ENCODE data around the gene SMAD4.
A peak's percentile ranks its signal among the peaks of the same experiment; 100 is the strongest.
"Not testable (repeated sequence)": the region's sequence is repeated elsewhere in the genome, so short reads cannot be mapped to it uniquely, and the experiment has no call there.

Gene SMAD4

DNA sequence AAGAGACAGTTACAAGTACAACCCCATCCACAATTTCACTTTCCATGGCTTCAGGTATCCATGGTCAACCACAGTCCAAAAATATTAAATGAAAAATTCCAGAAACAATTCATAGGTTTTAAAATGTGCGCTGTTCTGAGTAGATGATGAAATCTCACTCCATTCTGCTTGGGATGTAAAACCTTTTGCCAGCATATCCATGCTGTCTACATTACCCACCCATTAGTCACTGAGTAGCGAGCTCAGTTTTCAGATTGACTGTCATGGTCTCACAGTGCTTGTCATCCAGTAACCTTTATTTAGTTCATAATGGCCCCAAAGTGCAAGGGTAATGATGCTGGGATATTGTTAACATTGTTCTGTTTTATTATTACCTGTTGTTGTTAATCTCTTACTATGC, 40.5 kb downstream of the SMAD4 start:
- DNase-seq (no peak), ATAC-seq (peak; percentile 88)

DNA sequence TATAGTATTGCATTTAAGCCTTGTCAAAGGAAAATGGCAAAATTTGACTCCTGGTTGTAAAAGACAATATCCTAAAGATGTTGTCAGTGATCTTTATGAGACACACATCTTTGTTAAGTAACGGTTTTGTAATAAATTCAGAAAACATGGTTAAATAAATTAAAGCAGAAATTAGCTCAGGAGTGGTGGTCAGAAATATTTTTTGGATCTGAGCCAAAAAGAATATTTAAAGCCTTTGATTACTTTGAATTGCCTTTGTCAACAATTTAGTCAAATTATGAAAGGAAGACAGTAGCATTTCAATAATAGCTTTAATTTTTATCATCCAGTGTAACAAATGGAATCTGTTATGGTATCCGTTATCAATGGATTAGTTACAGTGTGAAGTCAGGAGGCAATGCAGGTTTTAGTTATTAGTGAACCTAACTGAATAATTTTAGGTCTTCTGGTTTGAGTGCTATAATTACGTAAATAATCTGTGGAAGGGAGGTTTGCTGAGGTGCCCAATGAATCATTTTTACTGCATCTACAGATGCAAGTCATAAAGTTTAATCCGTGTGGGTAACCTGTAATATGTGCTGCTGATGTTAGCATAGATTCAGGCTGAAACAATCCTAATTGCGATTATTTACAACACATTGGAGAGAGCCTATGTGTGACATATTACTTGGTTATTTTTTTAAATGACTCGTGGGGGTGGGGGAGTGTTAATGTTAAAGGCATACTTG, 42.7 kb downstream of the SMAD4 start:
- DNase-seq = no peak
- no peak for ATAC-seq

DNA sequence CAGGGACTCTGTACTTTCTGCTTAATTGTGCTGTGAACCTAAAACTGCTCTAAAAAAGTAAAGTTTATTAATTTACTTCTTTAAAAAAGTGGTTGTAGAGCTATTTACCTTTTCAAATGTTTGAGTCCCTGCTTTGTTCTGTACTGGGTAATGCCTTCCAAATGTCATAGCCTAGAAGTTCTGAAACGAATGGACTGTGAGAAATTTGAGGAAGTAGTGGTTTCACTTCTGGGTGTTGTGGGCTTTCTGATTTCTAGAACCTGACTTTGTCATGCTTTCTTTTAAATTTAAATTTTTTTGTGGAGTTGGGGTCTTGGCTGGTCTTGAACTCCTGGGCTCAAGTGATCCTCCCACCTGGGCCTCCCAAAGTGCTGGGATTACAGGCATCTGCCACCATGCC, 44.6 kb downstream of the SMAD4 start:
- ATAC-seq (no peak), DNase-seq (no peak)

GRCh38 chr18:51076503-51076902, 46.5 kb downstream of the SMAD4 start:
- DNase-seq (no peak), ATAC-seq (no peak)

DNA sequence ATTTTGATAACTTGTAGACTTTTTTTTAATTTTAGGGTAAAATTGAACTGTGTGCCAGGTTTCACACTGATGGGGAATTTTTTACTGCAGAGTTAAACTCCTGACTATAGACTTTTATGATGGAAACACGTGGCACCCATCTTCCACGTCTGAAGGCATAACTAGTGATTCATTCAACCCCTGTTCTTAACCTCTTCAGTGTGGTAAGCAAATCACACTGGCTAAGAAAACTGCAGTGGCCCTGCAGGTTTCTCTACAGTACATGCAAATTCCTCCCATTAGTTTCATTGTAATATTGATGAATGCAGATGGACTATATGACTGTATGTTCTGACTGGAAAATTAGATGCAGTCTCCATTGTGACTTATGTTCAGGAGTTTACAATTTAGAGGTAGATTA, 47.2 kb downstream of the SMAD4 start:
- DNase-seq (no peak), ATAC-seq (peak; percentile 46)

GRCh38 chr18:51078026-51078425, 48.0 kb downstream of the SMAD4 start:
- DNase-seq (no peak), ATAC-seq (no peak)

GRCh38 chr18:51082571-51083267, 52.7 kb downstream of the SMAD4 start:
- DNase-seq (no peak), ATAC-seq (peak; percentile 82)

DNA sequence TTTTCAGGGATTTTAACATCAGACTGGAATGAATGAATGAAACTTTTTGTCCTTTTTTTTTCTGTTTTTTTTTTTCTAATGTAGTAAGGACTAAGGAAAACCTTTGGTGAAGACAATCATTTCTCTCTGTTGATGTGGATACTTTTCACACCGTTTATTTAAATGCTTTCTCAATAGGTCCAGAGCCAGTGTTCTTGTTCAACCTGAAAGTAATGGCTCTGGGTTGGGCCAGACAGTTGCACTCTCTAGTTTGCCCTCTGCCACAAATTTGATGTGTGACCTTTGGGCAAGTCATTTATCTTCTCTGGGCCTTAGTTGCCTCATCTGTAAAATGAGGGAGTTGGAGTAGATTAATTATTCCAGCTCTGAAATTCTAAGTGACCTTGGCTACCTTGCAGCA, 53.4 kb downstream of the SMAD4 start:
- ATAC-seq (peak; percentile 42), DNase-seq (no peak)

GRCh38 chr18:51088410-51088809, 58.4 kb downstream of the SMAD4 start:
- ATAC-seq = no peak
- DNase-seq = no peak

- ATAC-seq = no peak
- DNase-seq = no peak
Observed at GRCh38 chr18:51089691-51090090, 59.7 kb downstream of the SMAD4 start.

DNA sequence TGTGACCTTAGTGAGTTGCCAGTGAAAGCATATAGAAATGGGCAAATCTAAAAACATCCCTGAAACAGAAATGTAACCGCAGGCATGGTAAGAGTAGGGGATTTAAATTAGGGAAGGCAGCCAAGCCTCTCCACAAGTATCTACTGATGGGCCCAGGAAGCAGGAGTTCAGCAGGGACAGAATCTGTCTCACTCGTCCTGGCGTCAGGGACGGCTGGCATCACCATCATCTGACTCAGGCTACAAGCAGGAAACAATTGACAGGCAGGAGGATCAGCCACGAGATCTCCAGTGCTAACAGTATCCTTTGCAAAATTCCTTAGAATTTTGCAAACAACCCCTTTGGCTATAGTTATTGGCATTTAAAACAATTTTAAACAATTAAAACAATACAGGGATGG, 61.3 kb downstream of the SMAD4 start:
- DNase-seq = no peak

GRCh38 chr18:51092117-51092516, 62.1 kb downstream of the SMAD4 start:
- no peak for DNase-seq
- ATAC-seq = no peak

More for the DNA sequence above, 61.3 kb downstream of the SMAD4 start:
- ATAC-seq = no peak

- not testable (repeated sequence) for ATAC-seq, DNase-seq
Observed at GRCh38 chr18:51092967-51093366, 63.0 kb downstream of the SMAD4 start.

DNA sequence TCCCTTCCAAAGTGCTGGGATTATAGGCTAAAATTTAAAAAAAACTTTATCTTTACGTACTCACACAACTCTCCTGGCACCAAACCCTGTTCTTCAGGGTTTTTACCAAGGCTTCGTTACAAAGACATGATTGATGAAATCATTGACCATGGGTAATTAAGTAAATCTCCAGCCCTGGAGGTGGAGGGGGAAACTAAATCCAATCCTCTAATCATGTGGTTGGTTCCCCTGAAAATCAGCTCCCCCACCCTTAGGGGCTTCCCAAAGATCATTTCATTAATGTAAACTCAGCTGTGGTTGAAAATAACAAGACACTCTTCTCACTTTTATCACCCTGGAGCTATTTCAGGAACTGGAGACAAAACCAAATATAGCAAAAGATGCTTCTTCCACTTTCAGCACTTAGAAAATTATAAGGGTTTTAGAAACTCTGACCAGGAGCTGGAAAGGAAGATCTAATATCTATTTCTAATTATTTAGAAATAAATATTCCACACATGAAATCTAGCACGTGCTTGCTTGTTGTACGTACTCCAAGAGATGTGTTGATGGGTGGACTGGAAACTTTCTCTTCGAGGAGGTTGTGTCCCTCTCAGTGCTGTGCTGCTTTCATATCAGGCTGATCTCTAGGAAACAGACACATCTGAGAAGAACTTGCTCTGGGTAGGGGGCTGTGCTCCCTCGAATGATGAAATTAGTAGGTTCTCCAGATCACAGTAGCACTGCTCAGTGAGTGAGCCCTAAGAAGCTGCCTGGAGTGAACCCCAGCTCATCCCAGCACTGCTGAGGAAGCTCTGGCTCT, 67.2 kb downstream of the SMAD4 start:
- ATAC-seq (no peak), DNase-seq (no peak)

DNA sequence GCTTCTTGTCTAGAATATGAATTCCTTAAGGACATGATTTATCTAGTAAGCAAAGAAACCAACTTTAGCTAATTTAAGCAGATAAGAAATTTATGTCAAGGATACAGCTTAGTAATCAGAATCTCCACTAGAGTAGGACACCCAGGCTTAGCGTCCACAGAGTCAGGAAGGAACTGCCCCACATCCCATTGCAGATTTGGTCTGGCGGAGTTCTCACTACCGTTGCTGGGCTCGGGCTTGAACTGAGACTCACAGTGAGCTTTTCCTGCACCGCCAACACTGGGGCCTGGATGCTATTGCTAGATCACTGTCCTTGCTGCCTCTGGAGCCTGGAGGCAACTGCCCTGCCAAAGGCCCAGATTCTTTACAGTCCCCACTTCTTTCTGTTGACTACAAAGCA, 68.1 kb downstream of the SMAD4 start:
- DNase-seq (no peak), ATAC-seq (no peak)

GRCh38 chr18:51098513-51098912, 68.5 kb downstream of the SMAD4 start:
- ATAC-seq = no peak
- no peak for DNase-seq

DNA sequence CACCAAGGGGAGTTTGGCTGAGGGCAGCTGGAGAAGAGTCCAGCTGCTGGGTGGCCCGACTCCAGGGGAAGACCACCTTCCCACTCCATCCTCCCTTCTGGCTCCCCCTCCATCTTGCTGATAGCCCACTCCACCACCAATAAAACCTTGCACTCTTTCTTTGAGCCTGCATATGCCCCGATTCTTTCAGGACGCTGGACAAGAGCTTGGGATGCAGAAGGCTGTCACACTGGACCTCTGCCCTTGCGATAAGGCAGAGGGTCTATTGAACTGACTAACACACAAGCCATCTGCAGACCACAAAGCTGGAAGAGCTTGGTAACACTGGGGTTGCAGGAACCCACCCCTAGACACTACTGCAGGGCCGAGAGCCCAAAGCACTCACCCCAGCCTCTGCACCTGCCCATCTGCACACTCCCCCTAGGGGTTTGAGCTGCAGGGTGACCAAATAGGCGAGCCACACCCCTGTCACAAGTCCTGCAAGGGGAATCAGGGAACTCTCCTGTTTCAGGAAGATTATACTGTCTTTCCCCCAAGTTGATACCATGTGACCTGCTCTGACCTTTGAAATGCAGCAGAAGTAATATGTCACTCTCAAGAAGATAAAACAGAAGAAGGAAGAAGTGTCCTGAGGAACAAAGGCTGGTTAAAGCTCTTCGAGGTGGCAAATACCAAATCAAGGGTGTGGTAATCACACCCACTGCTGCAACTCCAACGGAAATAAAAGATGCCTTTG, 70.5 kb downstream of the SMAD4 start:
- ATAC-seq (no peak), DNase-seq (no peak)

- no peak for DNase-seq
- ATAC-seq = no peak
Observed at GRCh38 chr18:51107082-51107481, 77.1 kb downstream of the SMAD4 start.

GRCh38 chr18:51107598-51108305, 77.7 kb downstream of the SMAD4 start:
- DNase-seq (peak; percentile 18), ATAC-seq (peak; percentile 48)

DNA sequence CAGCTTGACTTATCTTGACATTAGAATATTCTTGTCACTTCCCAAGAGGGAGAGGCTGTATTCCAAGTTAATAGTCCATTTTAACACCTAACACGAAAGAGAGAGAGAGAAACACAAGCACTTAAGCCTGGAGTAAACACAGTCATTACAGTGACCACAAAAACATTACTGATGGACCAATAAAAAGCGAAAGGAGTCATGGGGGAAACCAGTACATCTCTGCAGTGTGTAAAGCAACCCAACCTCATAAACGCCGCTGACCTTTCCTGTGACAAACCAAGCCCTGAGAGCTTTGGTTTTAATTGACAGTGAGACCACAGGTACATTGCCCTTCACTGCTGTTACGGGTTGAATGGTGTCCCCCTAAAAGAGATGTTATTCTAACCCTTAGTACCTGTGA, 78.3 kb downstream of the SMAD4 start:
- ATAC-seq (no peak), DNase-seq (no peak)

DNA sequence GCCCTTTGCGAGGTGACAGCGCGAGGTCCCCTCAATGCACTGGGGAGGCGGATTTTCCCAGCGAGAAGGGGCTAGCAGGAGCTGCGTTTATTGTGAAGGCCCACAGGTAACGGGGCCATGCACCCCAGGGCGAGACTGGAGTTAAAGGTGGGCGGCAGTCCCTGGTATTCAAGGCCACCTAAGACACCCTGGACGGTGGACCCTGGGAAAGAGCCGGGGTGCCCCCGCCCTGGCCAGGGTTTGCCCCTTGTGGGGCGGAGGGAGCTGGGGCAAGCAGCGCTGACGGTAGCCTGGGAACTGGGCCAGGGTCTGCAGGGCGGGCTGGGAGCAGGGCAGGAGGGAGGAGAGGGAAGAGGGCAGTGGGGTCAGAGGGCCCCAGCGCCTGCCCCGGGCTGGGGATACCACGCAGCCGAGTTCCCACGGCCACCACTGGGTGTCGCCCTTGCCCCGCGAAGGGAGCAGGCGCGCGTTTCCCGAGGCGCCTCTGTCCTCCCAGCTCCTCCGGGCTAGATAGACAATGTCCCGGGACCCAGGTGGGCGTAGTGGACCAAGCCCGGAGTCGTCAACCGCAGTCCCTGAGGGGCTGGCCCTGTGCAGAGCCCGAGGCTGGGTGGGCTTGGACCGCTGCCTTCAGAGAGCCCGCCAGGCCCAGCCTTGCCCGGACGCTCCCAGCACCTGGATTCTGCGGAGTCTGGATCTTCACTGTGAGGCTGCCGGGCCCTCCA, 80.2 kb downstream of the SMAD4 start:
- DNase-seq (peak; percentile 86), ATAC-seq (peak; percentile 83)
